Measurements from ENCODE around the gene MX1.

The MX1 gene

GRCh38 chr21:41460578-41461527 lies 34.8 kb downstream of the MX1 start:
- Mint-ChIP-seq H3K27me3 (no peaks in the 10 kb centered on the region), H3K36me3 (ENCODE audit: insufficient read depth) (peaks cover 15% of the 10 kb centered on the region), H3K9me3 (peaks cover 7% of the 10 kb centered on the region), H3K4me1 (peaks cover 5% of the 10 kb centered on the region), H3K27ac (ENCODE audit: low read depth) (no peak overlapping the region), H3K4me3 (no peak overlapping the region)
- ATAC-seq (replicated peaks; ENCODE audit: extremely low read depth, poor library complexity, severe bottlenecking) (no peak), DNase-seq (ENCODE audit: low spot score in 2 of 2) (peak; percentile 22 to 29)

DNA sequence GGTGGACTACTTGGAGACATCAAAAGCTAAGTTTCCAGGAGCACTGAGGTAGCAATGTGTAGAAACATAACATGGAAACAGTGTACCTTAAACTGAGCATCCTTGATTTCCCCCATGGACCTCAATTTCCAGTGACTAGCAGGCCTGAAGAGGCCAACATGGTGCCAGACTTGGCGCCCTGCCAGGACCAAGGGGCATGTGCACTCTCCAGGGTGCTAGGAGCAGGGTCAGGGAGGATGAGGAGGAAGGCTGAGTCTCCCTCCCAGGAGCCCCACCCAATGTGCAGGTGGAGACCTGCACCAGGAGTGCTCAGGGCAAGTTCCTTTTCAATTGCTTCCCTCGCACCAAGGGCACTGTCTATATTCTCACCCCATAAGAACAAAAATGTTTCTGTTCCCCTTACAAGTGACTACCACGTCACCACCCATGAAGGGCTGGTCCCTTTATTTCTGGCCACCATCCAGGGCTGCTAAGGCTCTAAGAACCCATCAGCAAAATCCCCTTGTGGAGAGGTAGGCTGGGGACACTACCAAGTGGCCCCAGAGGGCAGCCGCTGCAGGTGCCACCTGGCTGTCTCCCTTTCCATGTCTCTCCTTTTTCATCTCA lies 39.2 kb downstream of the MX1 start:
- Mint-ChIP-seq H3K4me1 (no peaks in the 10 kb centered on the region), H3K27me3 (peaks cover 27% of the 10 kb centered on the region), H3K4me3 (no peak overlapping the region), H3K36me3 (ENCODE audit: insufficient read depth) (no peaks in the 10 kb centered on the region), H3K27ac (ENCODE audit: low read depth) (no peak overlapping the region), H3K9me3 (peaks cover 7% of the 10 kb centered on the region)
- DNase-seq (ENCODE audit: low spot score in 2 of 2) (no peak), ATAC-seq (replicated peaks; ENCODE audit: extremely low read depth, poor library complexity, severe bottlenecking) (no peak)

- H3K9me3 Mint-ChIP-seq, result peaks cover 7% of the 10 kb centered on the region
- no peaks in the 10 kb centered on the region for H3K4me1 Mint-ChIP-seq
- H3K36me3 Mint-ChIP-seq (ENCODE audit: insufficient read depth), result no peaks in the 10 kb centered on the region
- no peak for ATAC-seq (replicated peaks; ENCODE audit: extremely low read depth, poor library complexity, severe bottlenecking)
- peaks cover 36% of the 10 kb centered on the region for H3K27me3 Mint-ChIP-seq
- H3K27ac Mint-ChIP-seq (ENCODE audit: low read depth), result no peak overlapping the region
- no peak for DNase-seq (ENCODE audit: low spot score in 2 of 2)
- no peak overlapping the region for H3K4me3 Mint-ChIP-seq
These were observed 40.2 kb downstream of the MX1 start for GRCh38 chr21:41466024-41466820.

- H3K4me3 Mint-ChIP-seq, result no peak overlapping the region
- H3K4me1 Mint-ChIP-seq, result no peaks in the 10 kb centered on the region
- H3K27me3 Mint-ChIP-seq, result peaks cover 49% of the 10 kb centered on the region
- H3K27ac Mint-ChIP-seq (ENCODE audit: low read depth), result no peak overlapping the region
- ATAC-seq (replicated peaks; ENCODE audit: extremely low read depth, poor library complexity, severe bottlenecking) (no peak), DNase-seq (ENCODE audit: low spot score in 2 of 2) (no peak)
- no peaks in the 10 kb centered on the region for H3K36me3 Mint-ChIP-seq (ENCODE audit: insufficient read depth)
- no peaks in the 10 kb centered on the region for H3K9me3 Mint-ChIP-seq
These were observed 44.0 kb downstream of the MX1 start for GRCh38 chr21:41470054-41470453.

DNA sequence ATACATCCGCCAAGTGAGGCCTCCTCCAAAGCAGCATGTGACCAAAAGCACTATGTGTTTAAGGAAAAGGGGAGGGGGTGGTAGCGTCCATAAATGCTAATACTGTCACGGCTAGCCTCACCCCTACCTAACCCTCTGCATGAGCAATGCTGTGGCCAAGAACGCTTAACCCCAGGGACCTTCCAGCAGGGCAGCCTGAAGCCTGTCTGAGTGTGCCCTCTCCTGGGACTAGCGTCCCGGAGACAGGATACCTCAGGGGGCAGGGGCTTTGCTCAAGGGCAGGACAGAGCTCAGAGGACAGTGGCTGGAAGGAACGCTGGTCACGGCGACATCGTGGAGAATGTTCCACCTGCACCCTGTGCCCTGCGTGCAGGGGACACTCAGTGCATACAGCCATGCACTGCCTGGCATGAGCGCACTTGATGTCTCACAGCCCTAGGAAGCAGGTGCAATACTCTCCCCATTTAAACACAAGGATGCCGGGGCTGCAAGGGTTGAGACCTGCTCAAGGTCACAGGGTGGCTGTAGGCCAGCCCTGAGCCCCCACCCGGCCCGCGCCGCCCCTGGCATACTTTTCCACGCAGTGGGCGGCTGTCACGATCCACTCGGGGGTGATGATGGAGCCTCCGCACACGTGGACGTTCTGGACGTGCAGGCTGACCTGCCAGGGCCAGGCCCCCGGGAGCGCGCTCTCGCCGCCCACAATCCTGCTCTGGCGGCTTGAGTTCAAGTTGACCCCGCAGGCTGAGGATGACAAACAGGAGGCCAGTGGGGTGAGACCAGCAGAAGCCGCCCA lies 46.9 kb downstream of the MX1 start:
- Mint-ChIP-seq H3K4me1 (peaks cover 6% of the 10 kb centered on the region), H3K36me3 (ENCODE audit: insufficient read depth) (no peaks in the 10 kb centered on the region), H3K4me3 (no peak overlapping the region), H3K9me3 (no peaks in the 10 kb centered on the region), H3K27ac (ENCODE audit: low read depth) (no peak overlapping the region), H3K27me3 (peaks cover 56% of the 10 kb centered on the region)
- ATAC-seq (replicated peaks; ENCODE audit: extremely low read depth, poor library complexity, severe bottlenecking) (no peak), DNase-seq (ENCODE audit: low spot score in 2 of 2) (no peak)

- Mint-ChIP-seq H3K36me3 (ENCODE audit: insufficient read depth) (no peaks in the 10 kb centered on the region), H3K9me3 (no peaks in the 10 kb centered on the region), H3K27me3 (peaks cover 51% of the 10 kb centered on the region), H3K27ac (ENCODE audit: low read depth) (no peak overlapping the region), H3K4me3 (no peak overlapping the region), H3K4me1 (peaks cover 6% of the 10 kb centered on the region)
- ATAC-seq (replicated peaks; ENCODE audit: extremely low read depth, poor library complexity, severe bottlenecking) (no peak), DNase-seq (ENCODE audit: low spot score in 2 of 2) (no peak)
These were observed 49.8 kb downstream of the MX1 start for GRCh38 chr21:41475714-41476420.

- no peaks in the 10 kb centered on the region for H3K9me3 Mint-ChIP-seq
- peaks cover 50% of the 10 kb centered on the region for H3K27me3 Mint-ChIP-seq
- H3K4me3 Mint-ChIP-seq, result no peak overlapping the region
- H3K27ac Mint-ChIP-seq (ENCODE audit: low read depth), result no peak overlapping the region
- H3K36me3 Mint-ChIP-seq (ENCODE audit: insufficient read depth), result no peaks in the 10 kb centered on the region
- DNase-seq (ENCODE audit: low spot score in 2 of 2), result no peak
- ATAC-seq (replicated peaks; ENCODE audit: extremely low read depth, poor library complexity, severe bottlenecking), result no peak
- H3K4me1 Mint-ChIP-seq, result peaks cover 6% of the 10 kb centered on the region
These were observed 51.7 kb downstream of the MX1 start for GRCh38 chr21:41477641-41478318.

DNA sequence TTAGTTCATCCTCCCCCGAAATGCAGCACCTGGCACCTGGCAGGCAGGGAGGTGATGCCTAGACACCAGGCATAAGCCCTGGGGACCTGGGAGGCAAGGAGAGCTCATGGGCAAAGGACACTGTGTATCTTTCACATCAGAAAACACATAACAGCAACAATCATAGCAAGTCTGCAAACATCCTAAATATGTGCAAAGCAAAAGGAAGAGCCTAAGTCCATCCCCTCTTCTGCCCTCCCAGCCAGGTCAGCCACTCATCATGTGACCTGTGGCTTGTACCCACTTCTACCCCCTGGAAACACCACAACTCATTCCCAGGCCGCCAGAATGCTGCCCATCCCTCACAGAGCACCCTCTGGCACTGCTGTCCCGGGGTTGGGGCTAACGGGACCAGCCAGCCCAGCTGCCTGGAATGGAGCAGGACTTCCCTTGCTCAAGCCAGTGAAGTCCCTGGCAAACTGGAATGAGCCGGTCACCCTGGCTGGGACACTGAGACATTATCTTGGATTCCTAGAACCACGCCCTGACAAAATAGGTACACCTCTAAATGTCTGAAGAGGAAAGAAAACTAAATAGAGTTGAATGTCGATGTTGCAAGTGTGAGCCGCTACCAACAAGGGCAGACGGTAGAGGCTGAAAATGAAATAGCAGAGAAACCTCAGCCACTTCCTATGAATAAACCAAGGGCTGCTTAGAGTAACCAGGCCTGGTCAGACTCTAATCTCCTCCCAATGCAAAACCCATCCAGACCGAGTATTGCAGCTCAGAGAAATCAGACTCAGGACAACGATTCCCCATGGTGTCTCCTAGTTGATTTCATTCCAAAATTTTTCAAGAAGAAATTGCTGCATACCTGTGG lies 52.5 kb downstream of the MX1 start:
- ATAC-seq (replicated peaks; ENCODE audit: extremely low read depth, poor library complexity, severe bottlenecking) (no peak), DNase-seq (ENCODE audit: low spot score in 2 of 2) (no peak)
- H3K36me3 Mint-ChIP-seq (ENCODE audit: insufficient read depth), result no peaks in the 10 kb centered on the region
- no peaks in the 10 kb centered on the region for H3K9me3 Mint-ChIP-seq
- peaks cover 55% of the 10 kb centered on the region for H3K27me3 Mint-ChIP-seq
- no peak overlapping the region for H3K4me3 Mint-ChIP-seq
- H3K27ac Mint-ChIP-seq (ENCODE audit: low read depth), result no peak overlapping the region
- peaks cover 6% of the 10 kb centered on the region for H3K4me1 Mint-ChIP-seq

GRCh38 chr21:41479686-41480085 lies 53.6 kb downstream of the MX1 start:
- DNase-seq (ENCODE audit: low spot score in 2 of 2), result no peak
- no peak for ATAC-seq (replicated peaks; ENCODE audit: extremely low read depth, poor library complexity, severe bottlenecking)
- H3K27ac Mint-ChIP-seq (ENCODE audit: low read depth), result no peak overlapping the region
- H3K4me1 Mint-ChIP-seq, result peaks cover 6% of the 10 kb centered on the region
- peaks cover 55% of the 10 kb centered on the region for H3K27me3 Mint-ChIP-seq
- H3K9me3 Mint-ChIP-seq, result no peaks in the 10 kb centered on the region
- H3K4me3 Mint-ChIP-seq, result no peak overlapping the region
- H3K36me3 Mint-ChIP-seq (ENCODE audit: insufficient read depth), result no peaks in the 10 kb centered on the region

DNA sequence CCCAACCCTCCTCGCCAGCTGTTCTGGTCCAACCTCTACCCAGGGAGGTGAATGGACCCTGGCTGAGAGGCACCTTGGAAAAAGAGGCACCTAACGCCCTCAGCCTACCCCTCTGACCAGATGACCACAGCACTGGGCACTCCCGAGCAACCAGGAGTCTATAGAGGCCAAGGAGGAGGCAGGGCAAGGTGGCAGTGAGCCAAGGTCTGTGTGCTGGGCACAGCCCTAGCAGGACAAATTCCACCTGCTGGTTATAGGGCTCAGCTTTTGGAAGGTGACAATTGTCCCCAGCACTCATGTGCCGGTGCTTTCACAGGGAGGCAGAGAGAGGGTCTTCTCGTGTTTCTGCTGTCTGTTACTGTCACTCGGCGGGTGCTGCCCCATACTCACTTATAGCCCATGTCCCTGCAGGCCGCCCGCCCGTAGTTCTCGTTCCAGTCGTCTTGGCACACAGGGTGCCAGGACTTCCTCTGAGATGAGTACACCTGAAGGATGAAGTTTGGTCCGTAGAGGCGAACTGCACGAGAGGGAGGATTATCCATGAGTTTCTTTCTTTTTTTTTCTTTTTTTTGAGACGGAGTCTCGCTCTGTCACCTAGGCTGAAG lies 54.1 kb downstream of the MX1 start:
- Mint-ChIP-seq H3K27ac (ENCODE audit: low read depth) (no peak overlapping the region), H3K27me3 (peaks cover 55% of the 10 kb centered on the region)
- no peak for DNase-seq (ENCODE audit: low spot score in 2 of 2)

More for the DNA sequence above, 54.1 kb downstream of the MX1 start:
- no peak for ATAC-seq (replicated peaks; ENCODE audit: extremely low read depth, poor library complexity, severe bottlenecking)
- Mint-ChIP-seq H3K36me3 (ENCODE audit: insufficient read depth) (no peaks in the 10 kb centered on the region), H3K4me1 (peaks cover 6% of the 10 kb centered on the region), H3K4me3 (no peak overlapping the region), H3K9me3 (no peaks in the 10 kb centered on the region)

Measured in central memory CD8-positive, alpha-beta T cell (primary cell).